OCI-LY1 (cell line): ENCODE data around the gene OSBPL2.

Experiments
- CTCF ChIP-seq: fragments of 200-600 bp; sonication (generic), shearing (Covaris generic); IDR thresholded peaks from 2 replicates; pipeline ENCODE4 v1.5.1; 2017; ENCODE audit warnings: mild to moderate bottlenecking, antibody characterized with exemption, low read length, moderate library complexity, mixed read lengths
- EZH2 ChIP-seq: fragments of 200-600 bp; sonication (generic), shearing (Covaris generic); IDR thresholded peaks from 2 replicates; pipeline ENCODE4 v1.8.0; 2017; ENCODE audit warnings: borderline replicate concordance, mixed run types, mild to moderate bottlenecking, antibody characterized with exemption, low read length, moderate library complexity, mixed read lengths

DNA sequence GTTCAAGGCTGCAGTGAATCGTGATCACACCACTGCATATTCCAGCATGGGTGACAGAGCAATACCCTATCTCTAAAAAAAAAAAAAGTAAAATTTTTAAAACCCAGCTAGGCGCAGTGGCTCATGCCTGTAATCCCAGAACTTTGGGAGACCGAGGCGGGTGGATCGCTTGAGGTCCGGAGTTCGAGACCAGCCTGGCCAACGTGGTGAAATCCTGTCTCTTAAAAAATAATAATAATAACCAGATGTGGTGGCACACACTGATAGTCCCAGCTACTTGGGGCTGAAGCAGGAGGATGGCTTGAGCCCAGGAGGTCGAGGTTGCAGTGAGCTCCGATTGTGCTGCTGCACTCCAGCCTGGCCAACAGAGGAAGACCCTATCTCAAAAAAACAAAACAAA, 42.0 kb upstream of the OSBPL2 start:
- TF ChIP-seq CTCF (no peak), EZH2 (no peak)
